Measurements from ENCODE around the gene TFDP1.

- TF ChIP-seq CTCF (IDR thresholded peaks at IDR 0.05) (no peak), POLR2A (IDR thresholded peaks at IDR 0.05) (no peak)
Observed at GRCh38 chr13:113647351-113648215, 63.0 kb downstream of the TFDP1 start.

Measured in uterus (tissue), 2 donors.